Measurements from ENCODE around the gene CFAP61. TPM values are rescaled to one million over a fixed set of nuclear protein-coding genes. Genes with fewer than 3 reads are reported as not detected.

CFAP61 gene
- total RNA-seq, 1 donor from 2014 or later: 5.6 TPM

- Mint-ChIP-seq H3K27me3 (peaks cover 9% of the 10 kb centered on the region), H3K36me3 (no peaks in the 10 kb centered on the region), H3K9me3 (peaks cover 6% of the 10 kb centered on the region), H3K27ac (no peak overlapping the region), H3K4me1 (ENCODE audit: unreplicated experiment) (peaks cover 11% of the 10 kb centered on the region), H3K4me3 (no peak overlapping the region)
- no peak for TF ChIP-seq CTCF (conservative IDR thresholded peaks at IDR 0.05)
- no peak for DNase-seq (ENCODE audit: extremely low spot score, unreplicated experiment)
Measured at GRCh38 chr20:20225325-20226043, 173.2 kb downstream of the CFAP61 start.

GRCh38 chr20:20226554-20226953 is 174.2 kb downstream of the CFAP61 start:
- no peak for TF ChIP-seq CTCF (conservative IDR thresholded peaks at IDR 0.05)
- Mint-ChIP-seq H3K4me1 (ENCODE audit: unreplicated experiment) (peaks cover 14% of the 10 kb centered on the region), H3K4me3 (no peak overlapping the region), H3K27me3 (peaks cover 9% of the 10 kb centered on the region), H3K9me3 (peaks cover 6% of the 10 kb centered on the region), H3K27ac (no peak overlapping the region), H3K36me3 (no peaks in the 10 kb centered on the region)
- no peak for DNase-seq (ENCODE audit: extremely low spot score, unreplicated experiment)

- Mint-ChIP-seq H3K4me1 (ENCODE audit: unreplicated experiment) (peaks cover 19% of the 10 kb centered on the region), H3K27ac (no peak overlapping the region), H3K27me3 (peaks cover 9% of the 10 kb centered on the region), H3K9me3 (peaks cover 6% of the 10 kb centered on the region), H3K4me3 (no peak overlapping the region), H3K36me3 (no peaks in the 10 kb centered on the region)
- DNase-seq (ENCODE audit: extremely low spot score, unreplicated experiment): no peak
- TF ChIP-seq CTCF (conservative IDR thresholded peaks at IDR 0.05): no peak
Measured at GRCh38 chr20:20227013-20227571, 174.8 kb downstream of the CFAP61 start.

- H3K27ac Mint-ChIP-seq: no peak overlapping the region
- H3K4me1 Mint-ChIP-seq (ENCODE audit: unreplicated experiment): peaks cover 19% of the 10 kb centered on the region
- H3K9me3 Mint-ChIP-seq: peaks cover 6% of the 10 kb centered on the region
- no peak for DNase-seq (ENCODE audit: extremely low spot score, unreplicated experiment)
- no peaks in the 10 kb centered on the region for H3K36me3 Mint-ChIP-seq
- no peak overlapping the region for H3K4me3 Mint-ChIP-seq
- H3K27me3 Mint-ChIP-seq: peaks cover 9% of the 10 kb centered on the region
- TF ChIP-seq CTCF (conservative IDR thresholded peaks at IDR 0.05): no peak
Measured at GRCh38 chr20:20228351-20228750, 176.0 kb downstream of the CFAP61 start.

GRCh38 chr20:20229595-20229994 is 177.3 kb downstream of the CFAP61 start:
- TF ChIP-seq CTCF (conservative IDR thresholded peaks at IDR 0.05): no peak

More at GRCh38 chr20:20229595-20229994, 177.3 kb downstream of the CFAP61 start:
- no peak overlapping the region for H3K27ac Mint-ChIP-seq
- H3K9me3 Mint-ChIP-seq: peaks cover 6% of the 10 kb centered on the region
- no peak overlapping the region for H3K4me3 Mint-ChIP-seq
- DNase-seq (ENCODE audit: extremely low spot score, unreplicated experiment): no peak
- H3K4me1 Mint-ChIP-seq (ENCODE audit: unreplicated experiment): peaks cover 19% of the 10 kb centered on the region
- peaks cover 8% of the 10 kb centered on the region for H3K27me3 Mint-ChIP-seq
- no peaks in the 10 kb centered on the region for H3K36me3 Mint-ChIP-seq
